ENCODE results near the gene LDLRAD3.

LDLRAD3 gene

GRCh38 chr11:36016709-36017108, 72.8 kb downstream of the LDLRAD3 start:
- no peak for TF ChIP-seq CTCF (IDR thresholded peaks at IDR 0.05; ENCODE audit: extremely low read depth, missing control alignments)
- no peak for DNase-seq (ENCODE audit: low spot score)

GRCh38 chr11:36019005-36019596, 75.2 kb downstream of the LDLRAD3 start:
- no peak for TF ChIP-seq CTCF (IDR thresholded peaks at IDR 0.05; ENCODE audit: extremely low read depth, missing control alignments)

GRCh38 chr11:36019722-36020121, 75.9 kb downstream of the LDLRAD3 start:
- no peak for DNase-seq (ENCODE audit: low spot score)
- TF ChIP-seq CTCF (IDR thresholded peaks at IDR 0.05; ENCODE audit: extremely low read depth, missing control alignments): no peak

More at GRCh38 chr11:36019005-36019596, 75.2 kb downstream of the LDLRAD3 start:
- DNase-seq (ENCODE audit: low spot score): no peak

GRCh38 chr11:36022882-36023281, 79.0 kb downstream of the LDLRAD3 start:
- DNase-seq (ENCODE audit: low spot score): no peak
- TF ChIP-seq CTCF (IDR thresholded peaks at IDR 0.05; ENCODE audit: extremely low read depth, missing control alignments): no peak

GRCh38 chr11:36023922-36024321, 80.1 kb downstream of the LDLRAD3 start:
- DNase-seq (ENCODE audit: low spot score): no peak
- no peak for TF ChIP-seq CTCF (IDR thresholded peaks at IDR 0.05; ENCODE audit: extremely low read depth, missing control alignments)

GRCh38 chr11:36024716-36025115, 80.9 kb downstream of the LDLRAD3 start:
- no peak for DNase-seq (ENCODE audit: low spot score)
- no peak for TF ChIP-seq CTCF (IDR thresholded peaks at IDR 0.05; ENCODE audit: extremely low read depth, missing control alignments)

GRCh38 chr11:36026315-36026968, 82.6 kb downstream of the LDLRAD3 start:
- TF ChIP-seq CTCF (IDR thresholded peaks at IDR 0.05; ENCODE audit: extremely low read depth, missing control alignments): no peak
- no peak for DNase-seq (ENCODE audit: low spot score)

Measured in GM20000 (cell line).